Osteocyte (in vitro differentiated cells): Measurements from ENCODE around the gene PPARGC1A. TPM values are rescaled to one million over a fixed set of nuclear protein-coding genes. Genes with fewer than 3 reads are reported as not detected.

Source experiments
- DNase-seq: peaks from one replicate; pipeline ENCODE4 v3.0.0; 2021; ENCODE audit warnings: mixed read lengths; ENCODE audit not compliant: unreplicated experiment; ENCODE audit errors: extremely low spot score
- H3K27ac Mint-ChIP-seq: one replicate; pipeline ENCODE4 v1.8.0; 2021; ENCODE audit warnings: mild to moderate bottlenecking, mixed read lengths; ENCODE audit not compliant: unreplicated experiment
- H3K27me3 Mint-ChIP-seq: one replicate; pipeline ENCODE4 v1.8.0; 2021; ENCODE audit warnings: mixed read lengths; ENCODE audit not compliant: unreplicated experiment
- H3K36me3 Mint-ChIP-seq: one replicate; pipeline ENCODE4 v1.8.0; 2021; ENCODE audit warnings: mixed read lengths; ENCODE audit not compliant: unreplicated experiment
- H3K4me1 Mint-ChIP-seq: one replicate; pipeline ENCODE4 v1.8.0; 2021; ENCODE audit warnings: mixed read lengths; ENCODE audit not compliant: unreplicated experiment
- H3K4me3 Mint-ChIP-seq: one replicate; pipeline ENCODE4 v1.8.0; 2021; ENCODE audit warnings: mild to moderate bottlenecking, moderate library complexity, mixed read lengths; ENCODE audit not compliant: unreplicated experiment
- H3K9me3 Mint-ChIP-seq: one replicate; pipeline ENCODE4 v1.8.0; 2021; ENCODE audit warnings: mixed read lengths; ENCODE audit not compliant: unreplicated experiment
- CTCF ChIP-seq: fragments of 200-600 bp; sonication (generic); IDR thresholded peaks from 2 replicates; pipeline ENCODE4 v1.5.0; 2021; ENCODE audit warnings: antibody characterized with exemption, mild to moderate bottlenecking, moderate library complexity
- total RNA-seq: library from RNA; stranded (reverse); gene quantifications from 2 replicates; pipeline ENCODE4 v1.2.1, GENCODE V29; 2021

The PPARGC1A gene
- total RNA-seq, 1 donor from 2014 or later: 10.2 TPM

GRCh38 chr4:23903859-23904438 is 14.1 kb upstream of the PPARGC1A start:
- H3K4me3 Mint-ChIP-seq: no peak overlapping the region
- H3K36me3 Mint-ChIP-seq: no peaks in the 10 kb centered on the region
- H3K27me3 Mint-ChIP-seq: peaks cover 10% of the 10 kb centered on the region
- TF ChIP-seq CTCF: no peak
- H3K9me3 Mint-ChIP-seq: no peaks in the 10 kb centered on the region
- no peak overlapping the region for H3K27ac Mint-ChIP-seq
- peaks cover 10% of the 10 kb centered on the region for H3K4me1 Mint-ChIP-seq
- no peak for DNase-seq

- Mint-ChIP-seq H3K36me3 (no peaks in the 10 kb centered on the region), H3K27ac (no peak overlapping the region), H3K4me3 (no peak overlapping the region), H3K27me3 (peaks cover 10% of the 10 kb centered on the region), H3K9me3 (no peaks in the 10 kb centered on the region), H3K4me1 (peaks cover 10% of the 10 kb centered on the region)
- DNase-seq: no peak
- no peak for TF ChIP-seq CTCF
These were observed 12.5 kb upstream of the PPARGC1A start for GRCh38 chr4:23902222-23902804.

- Mint-ChIP-seq H3K27me3 (peaks cover 10% of the 10 kb centered on the region), H3K27ac (no peak overlapping the region), H3K9me3 (no peaks in the 10 kb centered on the region), H3K4me3 (no peak overlapping the region), H3K4me1 (peaks cover 10% of the 10 kb centered on the region), H3K36me3 (no peaks in the 10 kb centered on the region)
- no peak for DNase-seq
- TF ChIP-seq CTCF: no peak
These were observed 10.8 kb upstream of the PPARGC1A start for GRCh38 chr4:23900636-23901035.

GRCh38 chr4:23899565-23899964 is 9.7 kb upstream of the PPARGC1A start:
- no peak for TF ChIP-seq CTCF
- DNase-seq: no peak
- H3K4me3 Mint-ChIP-seq: no peak overlapping the region
- no peaks in the 10 kb centered on the region for H3K9me3 Mint-ChIP-seq
- H3K27ac Mint-ChIP-seq: no peak overlapping the region
- H3K4me1 Mint-ChIP-seq: peaks cover 7% of the 10 kb centered on the region
- H3K36me3 Mint-ChIP-seq: no peaks in the 10 kb centered on the region
- H3K27me3 Mint-ChIP-seq: peaks cover 2% of the 10 kb centered on the region

GRCh38 chr4:23897564-23898109 is 7.8 kb upstream of the PPARGC1A start:
- DNase-seq: no peak
- TF ChIP-seq CTCF: no peak
- Mint-ChIP-seq H3K4me3 (no peak overlapping the region), H3K27ac (no peak overlapping the region), H3K9me3 (no peaks in the 10 kb centered on the region), H3K27me3 (peaks cover 8% of the 10 kb centered on the region), H3K36me3 (no peaks in the 10 kb centered on the region), H3K4me1 (no peaks in the 10 kb centered on the region)
